Thoracic aorta (tissue), 2 donors: ENCODE results near the gene AHNAK2. TPM values are rescaled to one million over a fixed set of nuclear protein-coding genes. Genes with fewer than 3 reads are reported as not detected.
A peak's percentile ranks its signal among the peaks of the same experiment; 100 is the strongest.
"Not testable (repeated sequence)": the region's sequence is repeated elsewhere in the genome, so short reads cannot be mapped to it uniquely, and the experiment has no call there.

ENCODE experiments used
- ATAC-seq: fragments of 150-250 bp; one replicate; pipeline ENCODE4 v1.8.0; 2017; ENCODE audit warnings: low read depth; ENCODE audit not compliant: insufficient number of reproducible peaks, low FRiP score
- DNase-seq: peaks from one replicate; pipeline ENCODE4 v3.0.0-alpha.2; 2020; ENCODE audit warnings: low spot score
- H3K27ac ChIP-seq, 2 donors: fragments of 200-600 bp; sonication (generic); 1 replicate in 1 of 2; 2 replicates in 1 of 2; pipeline ENCODE4 v1.5.1; 2016; ENCODE audit warnings: mild to moderate bottlenecking in 2 of 2, moderate library complexity in 2 of 2
- H3K27me3 ChIP-seq: fragments of 200-600 bp; sonication (generic); replicated peaks from 2 replicates; pipeline ENCODE4 v1.6.0; 2016; ENCODE audit warnings: mild to moderate bottlenecking; ENCODE audit not compliant: insufficient read depth
- H3K36me3 ChIP-seq: fragments of 200-600 bp; sonication (generic); one replicate; pipeline ENCODE4 v1.5.1; 2016
- H3K4me1 ChIP-seq, 2 donors: fragments of 200-600 bp; sonication (generic); 1 replicate in 1 of 2; 2 replicates in 1 of 2; pipeline versions ENCODE4 v1.5.1 to v1.6.0; 2016; ENCODE audit warnings: low read depth in 2 of 2, mild to moderate bottlenecking in 1 of 2; ENCODE audit not compliant: control insufficient read depth in 1 of 2
- H3K4me3 ChIP-seq: fragments of 200-600 bp; sonication (generic); 2 replicates; pipeline ENCODE4 v1.5.1; 2016; ENCODE audit warnings: mild to moderate bottlenecking
- H3K9me3 ChIP-seq: fragments of 200-600 bp; sonication (generic); 2 replicates; pipeline ENCODE4 v1.5.1; 2016
- CTCF ChIP-seq: fragments of 200-600 bp; sonication (generic); IDR thresholded peaks from one replicate; pipeline ENCODE4 v1.5.1; 2019; ENCODE audit warnings: antibody characterized with exemption
- total RNA-seq, 2 donors: library from RNA; depleted of rRNA; stranded (reverse); fragments of >200 nt; gene quantifications; one replicate each; pipeline versions ENCODE4 v1.1.0 to v1.2.3, GENCODE V29; 2016

The AHNAK2 gene
- total RNA-seq = 10 to 100 TPM; 22.6 to 47.8 TPM

GRCh38 chr14:104977681-104978653 is at the start of gene AHNAK2:
TSS of gene AHNAK2 (minus strand) at chr14:104978374. CDS start at chr14:104978237, 137 bp downstream.
- H3K4me3 ChIP-seq = peak within 1 kb of the TSS; percentile 76
- ATAC-seq = no peak
- no peaks in the 10 kb centered on the region for H3K9me3 ChIP-seq
- H3K27me3 ChIP-seq = no peaks in the 10 kb centered on the region
- DNase-seq = no peak
- no peak within 1 kb of the TSS for H3K27ac ChIP-seq
- TF ChIP-seq CTCF = no peak
- H3K4me1 ChIP-seq = peaks cover 25 to 69% of the 10 kb centered on the region in 2 donors
- no peaks in the 10 kb centered on the region for H3K36me3 ChIP-seq

GRCh38 chr14:105027718-105028117 is 49.5 kb upstream of the AHNAK2 start:
- H3K4me1 ChIP-seq = peaks cover 0 to 14% of the 10 kb centered on the region in 2 donors
- DNase-seq, H3K36me3 ChIP-seq, H3K27me3 ChIP-seq, H3K4me3 ChIP-seq, H3K9me3 ChIP-seq, ATAC-seq: not testable (repeated sequence)
- peak overlapping the region in 1 of 2 donors; percentile 32 for H3K27ac ChIP-seq

GRCh38 chr14:105026802-105027563 is 48.8 kb upstream of the AHNAK2 start:
- no peak for TF ChIP-seq CTCF
- Histone ChIP-seq H3K27me3 (no peaks in the 10 kb centered on the region), H3K36me3 (no peaks in the 10 kb centered on the region), H3K27ac (peak overlapping the region in 1 of 2 donors; percentile 32), H3K4me3 (no peak overlapping the region), H3K4me1 (peaks cover 0 to 17% of the 10 kb centered on the region in 2 donors), H3K9me3 (no peaks in the 10 kb centered on the region)
- DNase-seq (no peak), ATAC-seq (peak; percentile 32)

- Histone ChIP-seq H3K4me1 (peaks cover 0 to 22% of the 10 kb centered on the region in 2 donors), H3K9me3 (no peaks in the 10 kb centered on the region), H3K27ac (no peak overlapping the region), H3K36me3 (no peaks in the 10 kb centered on the region), H3K4me3 (no peak overlapping the region), H3K27me3 (no peaks in the 10 kb centered on the region)
- DNase-seq (no peak), ATAC-seq (no peak)
- no peak for TF ChIP-seq CTCF
Measured at GRCh38 chr14:105026033-105026785, 48.0 kb upstream of the AHNAK2 start.

GRCh38 chr14:105025429-105025828 is 47.3 kb upstream of the AHNAK2 start:
- DNase-seq (no peak), ATAC-seq (no peak)
- Histone ChIP-seq H3K27me3 (no peaks in the 10 kb centered on the region), H3K4me3 (no peak overlapping the region), H3K9me3 (no peaks in the 10 kb centered on the region), H3K27ac (no peak overlapping the region), H3K4me1 (peaks cover 0 to 24% of the 10 kb centered on the region in 2 donors), H3K36me3 (no peaks in the 10 kb centered on the region)
- no peak for TF ChIP-seq CTCF
